ENCODE data around the gene TBXAS1. TPM values are rescaled to one million over a fixed set of nuclear protein-coding genes. Genes with fewer than 3 reads are reported as not detected.

Gene TBXAS1
- total and polyA plus RNA-seq, 4 donors: 4.1 to 22.4 (median 12.2) TPM

GRCh38 chr7:140059273-140060242 lies 230.5 kb downstream of the TBXAS1 start:
- H3K27me3 ChIP-seq (ENCODE audit: control insufficient read depth in 4 of 4, insufficient read depth in 4 of 4, low read length in 3 of 4): no peaks in the 10 kb centered on the region
- H3K36me3 ChIP-seq (ENCODE audit: control insufficient read depth in 4 of 4, insufficient read depth in 3 of 4, low read depth in 1 of 4, low read length in 3 of 4): peaks cover 0 to 6% (median 5%) of the 10 kb centered on the region in 4 donors
- peak; percentile 64 for DNase-seq (ENCODE audit: low spot score)
- no peaks in the 10 kb centered on the region for H3K9me3 ChIP-seq (ENCODE audit: control insufficient read depth in 4 of 4, low read length in 3 of 4)
- no peak overlapping the region for H3K4me3 ChIP-seq (ENCODE audit: low read depth in 1 of 3, low read length in 3 of 3)
- WGBS: 61% methylated on average over 12 of the region's 12 CpGs
- TF ChIP-seq YY1 (IDR thresholded peaks at IDR 0.05) (no peak), JUND (IDR thresholded peaks at IDR 0.05) (peak in 1 of 2 donors; percentile 42), HNF4A (conservative IDR thresholded peaks at IDR 0.05) (peak; percentile 16 to 19), NR2F2 (IDR thresholded peaks at IDR 0.05) (no peak), HNF4G (IDR thresholded peaks at IDR 0.05) (no peak), REST (IDR thresholded peaks at IDR 0.05) (no peak), ZBTB33 (IDR thresholded peaks at IDR 0.05) (no peak), ATF3 (IDR thresholded peaks at IDR 0.05) (no peak), FOXA1 (IDR thresholded peaks at IDR 0.05) (no peak), TAF1 (conservative IDR thresholded peaks at IDR 0.05) (no peak), GABPA (IDR thresholded peaks at IDR 0.05 in 1 of 2, conservative IDR thresholded peaks at IDR 0.05 in 1 of 2) (no peak), FOXA2 (IDR thresholded peaks at IDR 0.05) (no peak), EGR1 (IDR thresholded peaks at IDR 0.05; ENCODE audit: low read depth in 2 of 2) (no peak), RAD21 (IDR thresholded peaks at IDR 0.05) (peak in 1 of 2 donors; percentile 8), MAX (IDR thresholded peaks at IDR 0.05) (peak; percentile 34), CTCF (IDR thresholded peaks at IDR 0.05; ENCODE audit: low read depth, low read length, missing input control) (no peak), RXRA (IDR thresholded peaks at IDR 0.05) (no peak), SP1 (IDR thresholded peaks at IDR 0.05) (no peak)
- H3K4me1 ChIP-seq (ENCODE audit: control insufficient read depth in 4 of 4, insufficient read depth in 4 of 4, low read length in 3 of 4): peaks cover 6 to 28% (median 17%) of the 10 kb centered on the region in 4 donors
- no peak overlapping the region for H3K9ac ChIP-seq (ENCODE audit: low read depth in 1 of 2, low read length in 2 of 2)
- H3K27ac ChIP-seq (ENCODE audit: low read depth in 1 of 2, low read length in 2 of 2): peak overlapping the region in 1 of 2 donors; percentile 11

Data from liver (tissue), 9 donors.